HCT116 (cell line): ENCODE results near the gene ZNF396. TPM values are rescaled to one million over a fixed set of nuclear protein-coding genes. Genes with fewer than 3 reads are reported as not detected.

ENCODE experiments used
- ATAC-seq: fragments of 200-7000 bp; cut with Tn5 transposase; 2 replicates; pipeline ENCODE4 v1.9.1; 2020; ENCODE audit warnings: mild to moderate bottlenecking, moderate library complexity
- BruUV-seq: library from RNA; stranded (reverse); fragments of 400-500 nt; replicated peaks from 2 replicates; lab custom pipeline; 2021; lab: Mats Ljungman, UMichigan
- CTCF ChIA-PET: fragments of 300-600 bp; sonication (Branson Sonifier 250); formaldehyde crosslinking; loops from one replicate; lab custom pipeline; 2021; ENCODE audit warnings: antibody characterized with exemption; lab: Charles Lee
- POLR2A ChIA-PET: fragments of 300-600, 350-600 bp; sonication (Branson Sonifier 250); formaldehyde crosslinking; loops from one replicate; lab custom pipeline; 2021; ENCODE audit warnings: antibody characterized with exemption; lab: Charles Lee
- RAD21 ChIA-PET, 2 experiments: fragments of 300-600 bp; sonication (Branson Sonifier 250); formaldehyde crosslinking; loops; one replicate each; lab custom pipeline; 2023; ENCODE audit warnings: low total read pairs in 2 of 2; ENCODE audit not compliant: uncharacterized antibody in 2 of 2, unreplicated experiment in 2 of 2, low non-redundant PET in 1 of 2; lab: Charles Lee
- DNase-seq: peaks from one replicate; pipeline ENCODE4 v3.0.0-alpha.2; 2010; ENCODE audit warnings: low read depth, low spot score
- H2AFZ ChIP-seq: fragments of 200-600 bp; shearing (Covaris generic), sonication (generic); 2 replicates; pipeline ENCODE4 v1.6.1; 2017; ENCODE audit warnings: low read depth, mixed run types, mixed read lengths, antibody characterized with exemption, low read length; ENCODE audit not compliant: poor library complexity, severe bottlenecking
- H3K27ac ChIP-seq: 2 replicates; pipeline ENCODE4 v1.5.1; 2012; ENCODE audit warnings: low read depth, low read length
- H3K27me3 ChIP-seq: fragments of 200-600 bp; sonication (generic); 2 replicates; pipeline ENCODE4 v1.6.1; 2016; ENCODE audit warnings: mixed run types, low read length, mixed read lengths; ENCODE audit not compliant: insufficient read depth
- H3K36me3 ChIP-seq, 2 experiments: fragments of 200-500 bp in 1 of 2; fragments of 200-600 bp in 1 of 2; sonication (Bioruptor generic) in 1 of 2; sonication (generic) in 1 of 2; 2 replicates each; pipeline versions ENCODE4 v1.5.1 to v1.6.1; 2014 to 2016; ENCODE audit warnings: low read length in 2 of 2, inconsistent platforms in 1 of 2, mixed read lengths in 1 of 2, mixed run types in 1 of 2; ENCODE audit not compliant: insufficient read depth in 2 of 2, control insufficient read depth in 1 of 2
- H3K4me1 ChIP-seq, 2 experiments: fragments of 200-600 bp in 1 of 2; sonication (generic) in 1 of 2; 2 replicates each; pipeline versions ENCODE4 v1.5.1 to v1.6.1; 2012 to 2017; ENCODE audit warnings: low read length in 2 of 2, inconsistent platforms in 1 of 2, mild to moderate bottlenecking in 1 of 2, mixed read lengths in 1 of 2, mixed run types in 1 of 2, moderate library complexity in 1 of 2; ENCODE audit not compliant: insufficient read depth in 2 of 2, control insufficient read depth in 1 of 2
- H3K4me2 ChIP-seq: fragments of 200-600 bp; sonication (generic); 2 replicates; pipeline ENCODE4 v1.6.1; 2017; ENCODE audit warnings: mixed run types, low read length, mixed read lengths
- H3K4me3 ChIP-seq, 2 experiments: fragments of 200-600 bp in 1 of 2; sonication (generic) in 1 of 2; replicated peaks in 1 of 2; 2 replicates each; pipeline ENCODE4 v1.5.1; 2011 to 2016; ENCODE audit warnings: low read length in 2 of 2, control low read depth in 1 of 2, low read depth in 1 of 2, mild to moderate bottlenecking in 1 of 2, mixed read lengths in 1 of 2, mixed run types in 1 of 2
- H3K79me2 ChIP-seq: fragments of 200-600 bp; sonication (generic); 2 replicates; pipeline ENCODE4 v1.6.1; 2017; ENCODE audit warnings: mild to moderate bottlenecking, mixed run types, low read length, moderate library complexity, mixed read lengths; ENCODE audit not compliant: insufficient read depth
- H3K9ac ChIP-seq: fragments of 200-600 bp; sonication (generic); 2 replicates; pipeline ENCODE4 v1.6.1; 2016; ENCODE audit warnings: low read length, mixed read lengths
- H3K9me2 ChIP-seq: fragments of 200-600 bp; sonication (generic), shearing (Covaris generic); 2 replicates; pipeline ENCODE4 v1.6.1; 2017; ENCODE audit warnings: mixed run types, mild to moderate bottlenecking, moderate library complexity; ENCODE audit not compliant: insufficient read depth
- H3K9me3 ChIP-seq, 2 experiments: fragments of 200-500 bp in 1 of 2; fragments of 200-600 bp in 1 of 2; sonication (Bioruptor generic) in 1 of 2; sonication (generic) in 1 of 2; 2 replicates each; pipeline ENCODE4 v1.6.1; 2014 to 2017; ENCODE audit warnings: low read length in 2 of 2, mixed read lengths in 2 of 2, inconsistent platforms in 1 of 2, low read depth in 1 of 2, mild to moderate bottlenecking in 1 of 2, mixed run types in 1 of 2, moderate library complexity in 1 of 2; ENCODE audit not compliant: control insufficient read depth in 1 of 2, insufficient read depth in 1 of 2
- H4K20me1 ChIP-seq: fragments of 200-600 bp; sonication (generic), shearing (Covaris generic); 2 replicates; pipeline ENCODE4 v1.6.1; 2017; ENCODE audit warnings: mixed run types, mild to moderate bottlenecking, moderate library complexity; ENCODE audit not compliant: insufficient read depth
- ATF3 ChIP-seq: IDR thresholded peaks from 2 replicates; pipeline ENCODE4 v1.6.1; 2012
- CTCF ChIP-seq, 3 experiments: fragments of 200-600 bp in 1 of 3; sonication (generic) in 1 of 3; IDR thresholded peaks in 2 of 3; conservative IDR thresholded peaks in 1 of 3; 2 replicates each; pipeline ENCODE4 v1.5.1; 2012 to 2017; ENCODE audit warnings: low read depth in 2 of 3, low read length in 2 of 3, antibody characterized with exemption in 1 of 3, borderline replicate concordance in 1 of 3, control low read depth in 1 of 3, mild to moderate bottlenecking in 1 of 3, mixed read lengths in 1 of 3, mixed run types in 1 of 3, moderate library complexity in 1 of 3; ENCODE audit not compliant: insufficient read depth in 1 of 3
- EGR1 ChIP-seq: IDR thresholded peaks from 2 replicates; pipeline ENCODE4 v1.6.1; 2012; ENCODE audit warnings: low read depth
- EZH2 ChIP-seq: fragments of 200-600 bp; sonication (generic); IDR thresholded peaks from 2 replicates; pipeline ENCODE4 v1.6.1; 2017; ENCODE audit warnings: antibody characterized with exemption, mixed run types
- EZH2phosphoT487 ChIP-seq: fragments of 200-600 bp; IDR thresholded peaks from 2 replicates; pipeline ENCODE4 v1.6.1; 2018; ENCODE audit warnings: antibody characterized with exemption, borderline replicate concordance
- JUND ChIP-seq: IDR thresholded peaks from 2 replicates; pipeline ENCODE4 v1.6.1; 2012
- POLR2A ChIP-seq: IDR thresholded peaks from 2 replicates; pipeline ENCODE4 v1.7.0; 2011; ENCODE audit warnings: borderline replicate concordance; ENCODE audit not compliant: insufficient read depth, insufficient read length; ENCODE audit errors: extremely low read depth
- POLR2AphosphoS5 ChIP-seq: IDR thresholded peaks from 2 replicates; pipeline ENCODE4 v1.6.1; 2011; ENCODE audit warnings: mild to moderate bottlenecking, low read depth, low read length, moderate library complexity
- RAD21 ChIP-seq: IDR thresholded peaks from 2 replicates; pipeline ENCODE4 v1.6.1; 2012; ENCODE audit warnings: low read depth, mild to moderate bottlenecking
- SIN3A ChIP-seq: IDR thresholded peaks from 2 replicates; pipeline ENCODE4 v1.6.1; 2012; ENCODE audit warnings: low read depth
- SP1 ChIP-seq: IDR thresholded peaks from 2 replicates; pipeline ENCODE4 v1.6.1; 2012; ENCODE audit warnings: low read depth
- YY1 ChIP-seq: IDR thresholded peaks from 2 replicates; pipeline ENCODE4 v1.6.1; 2011; ENCODE audit warnings: low read length, low read depth, moderate library complexity, mild to moderate bottlenecking; ENCODE audit not compliant: insufficient replicate concordance; ENCODE audit errors: extremely low read depth
- intact Hi-C: fragments of 100-400 bp; cut with micrococcal nuclease; formaldehyde crosslinking; loops from 2 replicates; pipeline ENCODE4 v1.10.0; 2022
- total RNA-seq: library from RNA; stranded (reverse); gene quantifications from one replicate; pipeline ENCODE4 v1.2.1, GENCODE V29; 2021; ENCODE audit not compliant: unreplicated experiment

The ZNF396 gene
- total RNA-seq, 1 experiment from 2014 or later: 1.3 TPM

GRCh38 chr18:35355140-35355618 lies 22.0 kb downstream of the ZNF396 start:
- ChIA-PET CTCF (interaction anchor here (0.8 to 1.2 kb wide), 10 partner anchors 9 to 488 kb away, joined by 3 to 23 read pairs (median 4); partner anchors contain the start of genes ZNF24, ZNF396 and ZSCAN30), POLR2A (interaction anchor here (1.5 kb wide), 1 partner anchor 10 kb away, joined by 5 read pairs; no protein-coding TSS in a partner anchor)
- peaks cover 0 to 3% of the 10 kb centered on the region in 2 experiments; a peak in 1 of 4 replicates for H3K4me1 ChIP-seq
- ATAC-seq: peak; percentile 100
- peak overlapping the region; percentile 8 to 37; a peak in 2 of 4 replicates for H3K4me3 ChIP-seq
- peaks cover 0 to 8% of the 10 kb centered on the region in 2 experiments; a peak in 2 of 4 replicates for H3K9me3 ChIP-seq
- H4K20me1 ChIP-seq: no peaks in the 10 kb centered on the region
- no peak overlapping the region for H3K27ac ChIP-seq
- no peak for TF ChIP-seq POLR2AphosphoS5
- no peak for TF ChIP-seq YY1
- TF ChIP-seq SIN3A: no peak
- TF ChIP-seq JUND: no peak
- no peak for TF ChIP-seq EZH2
- TF ChIP-seq RAD21: peak; percentile 63
- TF ChIP-seq SP1: no peak
- TF ChIP-seq CTCF (IDR thresholded peaks at IDR 0.05 in 2 of 3, conservative IDR thresholded peaks at IDR 0.05 in 1 of 3; ENCODE audit: borderline replicate concordance in 1 of 3, insufficient read depth in 1 of 3, low read depth in 2 of 3, low read length in 2 of 3): peak; percentile 68 to 82 (median 80)
- no peak for TF ChIP-seq ATF3
- no peak for TF ChIP-seq EZH2phosphoT487
- TF ChIP-seq EGR1: no peak
- TF ChIP-seq POLR2A: no peak
- TF ChIP-seq, all 23 proteins: peak for 2
- Histone ChIP-seq H3K27me3 (no peaks in the 10 kb centered on the region), H3K79me2 (no peaks in the 10 kb centered on the region), H3K4me2 (peak overlapping the region; percentile 63), H3K9me2 (no peaks in the 10 kb centered on the region), H3K36me3 (no peaks in the 10 kb centered on the region), H3K9ac (no peak overlapping the region), H2AFZ (peak overlapping the region; percentile 70)
- RAD21 ChIA-PET: interaction anchor here in 1 of 2 experiments (0.6 kb wide), 1 partner anchor 1232 kb away, joined by 3 read pairs; no protein-coding TSS in a partner anchor
- intact Hi-C loops: loop anchor here (1.0 kb wide), 1 partner anchor 349 kb away; no protein-coding TSS in a partner anchor
- BruUV-seq: no TSS peak
- DNase-seq: peak; percentile 81
